HepG2 (cell line): ENCODE results near the gene C2orf81. TPM values are rescaled to one million over a fixed set of nuclear protein-coding genes. Genes with fewer than 3 reads are reported as not detected.

Source experiments
- CEBPG ChIP-seq: IDR thresholded peaks from 2 replicates; pipeline ENCODE4 v1.6.1; 2016
- CREM ChIP-seq, 2 experiments: sonication (generic) in 1 of 2; formaldehyde crosslinking in 1 of 2; IDR thresholded peaks; 2 replicates each; pipeline versions ENCODE4 v1.4.0 to v1.6.1; 2016 to 2020; ENCODE audit warnings: antibody characterized with exemption in 1 of 2, mild to moderate bottlenecking in 1 of 2, missing genetic modification reagents in 1 of 2
- ELK4 ChIP-seq: sonication (generic); formaldehyde crosslinking; IDR thresholded peaks from 2 replicates; pipeline ENCODE4 v1.9.0; 2021; ENCODE audit warnings: missing genetic modification reagents, borderline replicate concordance
- GPBP1L1 ChIP-seq: sonication (generic); formaldehyde crosslinking; IDR thresholded peaks from 2 replicates; pipeline ENCODE4 v1.5.0; 2020; ENCODE audit warnings: mild to moderate bottlenecking, missing genetic modification reagents
- HES4 ChIP-seq: sonication (generic); formaldehyde crosslinking; IDR thresholded peaks from 2 replicates; pipeline ENCODE4 v1.9.0; 2021; ENCODE audit warnings: mild to moderate bottlenecking, missing genetic modification reagents, borderline replicate concordance
- MXI1 ChIP-seq: IDR thresholded peaks from 3 replicates; pipeline ENCODE4 v1.6.1; 2012; ENCODE audit warnings: low read depth, low read length, inconsistent platforms, borderline replicate concordance
- ONECUT2 ChIP-seq: sonication (generic); formaldehyde crosslinking; IDR thresholded peaks from 2 replicates; pipeline ENCODE4 v1.4.0; 2020; ENCODE audit warnings: missing genetic modification reagents
- PCBP1 ChIP-seq: fragments of 200-400 bp; formaldehyde crosslinking; IDR thresholded peaks from 2 replicates; pipeline ENCODE4 v1.6.1; 2017; ENCODE audit warnings: mild to moderate bottlenecking, low read depth, low read length, borderline replicate concordance
- RAD51 ChIP-seq: fragments of 450-650 bp; IDR thresholded peaks from 2 replicates; pipeline ENCODE4 v1.6.1; 2016; ENCODE audit warnings: borderline replicate concordance
- REL ChIP-seq: sonication (generic); formaldehyde crosslinking; conservative IDR thresholded peaks from 2 replicates; pipeline ENCODE4 v1.8.0; 2022; ENCODE audit warnings: mild to moderate bottlenecking, missing genetic modification reagents, moderate library complexity
- RELA ChIP-seq: sonication (generic); formaldehyde crosslinking; IDR thresholded peaks from 2 replicates; pipeline ENCODE4 v1.4.0; 2020; ENCODE audit warnings: missing genetic modification reagents
- ZNF510 ChIP-seq: sonication (generic); formaldehyde crosslinking; IDR thresholded peaks from 2 replicates; pipeline ENCODE4 v1.4.0; 2020; ENCODE audit warnings: low read depth, mild to moderate bottlenecking, missing genetic modification reagents
- ZNF761 ChIP-seq: sonication (generic); formaldehyde crosslinking; conservative IDR thresholded peaks from 2 replicates; pipeline ENCODE4 v1.4.0; 2020; ENCODE audit warnings: mild to moderate bottlenecking, missing genetic modification reagents
- ZNF780A ChIP-seq: sonication (generic); formaldehyde crosslinking; IDR thresholded peaks from 2 replicates; pipeline ENCODE4 v1.8.0; 2022; ENCODE audit warnings: mild to moderate bottlenecking, missing genetic modification reagents, moderate library complexity
- ZSCAN25 ChIP-seq: sonication (generic); formaldehyde crosslinking; IDR thresholded peaks from 2 replicates; pipeline ENCODE4 v1.8.0; 2022; ENCODE audit warnings: mild to moderate bottlenecking, missing genetic modification reagents
- polyA plus RNA-seq, 8 experiments: library from polyadenylated mRNA; depleted of rRNA in 3 of 8; stranded (reverse) in 7 of 8; unstranded in 1 of 8; fragments of >200 nt; fragmentation: Illumina TruSeq in 4 of 8; extraction: Trizol in 4 of 8; gene quantifications; 2 replicates each; pipeline versions ENCODE4 v1.2.1 to v1.2.3, GENCODE V29; 2011 to 2016; ENCODE audit warnings: low read depth in 4 of 8, missing spikeins in 1 of 8, mixed read lengths in 1 of 8; ENCODE audit not compliant: insufficient read depth in 1 of 8
- total RNA-seq, 5 experiments: library from RNA; depleted of rRNA; stranded (reverse); fragments of >200 nt; fragmentation: Illumina TruSeq; extraction: Trizol; gene quantifications; 2 replicates each; pipeline ENCODE4 v1.2.3, GENCODE V29; 2016; ENCODE audit warnings: low read depth in 1 of 5
- TF ChIP-seq, protein P1 (sequence below): sonication (generic); formaldehyde crosslinking; IDR thresholded peaks from 2 replicates; pipeline ENCODE4 v1.4.0; 2020; ENCODE audit warnings: missing genetic modification reagents, mild to moderate bottlenecking, borderline replicate concordance
- TF ChIP-seq, protein P2 (sequence below), 2 experiments: IDR thresholded peaks; 2 replicates each; pipeline ENCODE4 v1.6.1; 2011 to 2012; ENCODE audit warnings: low read length in 2 of 2, borderline replicate concordance in 1 of 2, low read depth in 1 of 2, mild to moderate bottlenecking in 1 of 2, moderate library complexity in 1 of 2
- TF ChIP-seq, protein P3 (sequence below): IDR thresholded peaks from 2 replicates; pipeline ENCODE4 v1.6.1; 2016; ENCODE audit warnings: mild to moderate bottlenecking, missing biosample characterization, missing genetic modification reagents

The C2orf81 gene
- total and polyA plus RNA-seq, 2 of the 13 experiments (the other 11 are each of a cell fraction or from before 2014, with no cell fraction given), result 0.15 to 0.17 TPM

- TF ChIP-seq RELA (CRISPR knock-in tag) (0 out of 2 replicates have a peak, but pooled peaks have one; percentile 38), ONECUT2 (CRISPR knock-in tag) (peak; percentile 39; the same call in 1 of the 2 replicates), PCBP1 (peak; percentile 49; the same call in 1 of the 2 replicates), ZNF761 (CRISPR knock-in tag) (0 out of 2 replicates have a peak, but pooled peaks have one; percentile 44), CEBPG (CRISPR knock-in tag) (peak; percentile 58), ZSCAN25 (CRISPR knock-in tag) (peak; percentile 43), ZNF780A (CRISPR knock-in tag) (no peak), MXI1 (peak; percentile 57; the same call in 1 of the 3 replicates), HES4 (CRISPR knock-in tag) (peak; percentile 77; the same call in 1 of the 2 replicates), REL (CRISPR knock-in tag) (peak; percentile 66; the same call in 1 of the 2 replicates), ELK4 (CRISPR knock-in tag) (no peak), RAD51 (no peak), CREM (IDR thresholded peaks at IDR 0.05) (peak; percentile 68), CREM (CRISPR knock-in tag; IDR thresholded peaks at IDR 0.05) (no peak), ZNF510 (no peak; the same call in 1 of the 2 replicates), GPBP1L1 (CRISPR knock-in tag) (no peak)
- TF ChIP-seq, protein P1, sequence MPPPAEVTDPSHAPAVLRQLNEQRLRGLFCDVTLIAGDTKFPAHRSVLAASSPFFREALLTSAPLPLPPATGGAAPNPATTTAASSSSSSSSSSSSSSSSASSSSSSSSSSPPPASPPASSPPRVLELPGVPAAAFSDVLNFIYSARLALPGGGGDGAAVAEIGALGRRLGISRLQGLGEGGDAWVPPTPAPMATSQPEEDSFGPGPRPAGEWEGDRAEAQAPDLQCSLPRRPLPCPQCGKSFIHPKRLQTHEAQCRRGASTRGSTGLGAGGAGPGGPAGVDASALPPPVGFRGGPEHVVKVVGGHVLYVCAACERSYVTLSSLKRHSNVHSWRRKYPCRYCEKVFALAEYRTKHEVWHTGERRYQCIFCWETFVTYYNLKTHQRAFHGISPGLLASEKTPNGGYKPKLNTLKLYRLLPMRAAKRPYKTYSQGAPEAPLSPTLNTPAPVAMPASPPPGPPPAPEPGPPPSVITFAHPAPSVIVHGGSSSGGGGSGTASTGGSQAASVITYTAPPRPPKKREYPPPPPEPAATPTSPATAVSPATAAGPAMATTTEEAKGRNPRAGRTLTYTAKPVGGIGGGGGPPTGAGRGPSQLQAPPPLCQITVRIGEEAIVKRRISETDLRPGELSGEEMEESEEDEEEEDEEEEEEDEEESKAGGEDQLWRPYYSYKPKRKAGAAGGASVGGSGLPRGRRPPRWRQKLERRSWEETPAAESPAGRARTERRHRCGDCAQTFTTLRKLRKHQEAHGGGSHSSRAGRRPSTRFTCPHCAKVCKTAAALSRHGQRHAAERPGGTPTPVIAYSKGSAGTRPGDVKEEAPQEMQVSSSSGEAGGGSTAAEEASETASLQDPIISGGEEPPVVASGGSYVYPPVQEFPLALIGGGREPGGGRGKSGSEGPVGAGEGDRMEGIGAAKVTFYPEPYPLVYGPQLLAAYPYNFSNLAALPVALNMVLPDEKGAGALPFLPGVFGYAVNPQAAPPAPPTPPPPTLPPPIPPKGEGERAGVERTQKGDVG (CRISPR knock-in tag), result no peak
- TF ChIP-seq, protein P2, sequence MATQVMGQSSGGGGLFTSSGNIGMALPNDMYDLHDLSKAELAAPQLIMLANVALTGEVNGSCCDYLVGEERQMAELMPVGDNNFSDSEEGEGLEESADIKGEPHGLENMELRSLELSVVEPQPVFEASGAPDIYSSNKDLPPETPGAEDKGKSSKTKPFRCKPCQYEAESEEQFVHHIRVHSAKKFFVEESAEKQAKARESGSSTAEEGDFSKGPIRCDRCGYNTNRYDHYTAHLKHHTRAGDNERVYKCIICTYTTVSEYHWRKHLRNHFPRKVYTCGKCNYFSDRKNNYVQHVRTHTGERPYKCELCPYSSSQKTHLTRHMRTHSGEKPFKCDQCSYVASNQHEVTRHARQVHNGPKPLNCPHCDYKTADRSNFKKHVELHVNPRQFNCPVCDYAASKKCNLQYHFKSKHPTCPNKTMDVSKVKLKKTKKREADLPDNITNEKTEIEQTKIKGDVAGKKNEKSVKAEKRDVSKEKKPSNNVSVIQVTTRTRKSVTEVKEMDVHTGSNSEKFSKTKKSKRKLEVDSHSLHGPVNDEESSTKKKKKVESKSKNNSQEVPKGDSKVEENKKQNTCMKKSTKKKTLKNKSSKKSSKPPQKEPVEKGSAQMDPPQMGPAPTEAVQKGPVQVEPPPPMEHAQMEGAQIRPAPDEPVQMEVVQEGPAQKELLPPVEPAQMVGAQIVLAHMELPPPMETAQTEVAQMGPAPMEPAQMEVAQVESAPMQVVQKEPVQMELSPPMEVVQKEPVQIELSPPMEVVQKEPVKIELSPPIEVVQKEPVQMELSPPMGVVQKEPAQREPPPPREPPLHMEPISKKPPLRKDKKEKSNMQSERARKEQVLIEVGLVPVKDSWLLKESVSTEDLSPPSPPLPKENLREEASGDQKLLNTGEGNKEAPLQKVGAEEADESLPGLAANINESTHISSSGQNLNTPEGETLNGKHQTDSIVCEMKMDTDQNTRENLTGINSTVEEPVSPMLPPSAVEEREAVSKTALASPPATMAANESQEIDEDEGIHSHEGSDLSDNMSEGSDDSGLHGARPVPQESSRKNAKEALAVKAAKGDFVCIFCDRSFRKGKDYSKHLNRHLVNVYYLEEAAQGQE (IDR thresholded peaks at IDR 0.05; ENCODE audit: borderline replicate concordance in 1 of 2, low read depth in 1 of 2, low read length in 2 of 2), result peak in 1 of 2 experiments; percentile 65; a peak in 1 of 4 replicates
- TF ChIP-seq, protein P3, sequence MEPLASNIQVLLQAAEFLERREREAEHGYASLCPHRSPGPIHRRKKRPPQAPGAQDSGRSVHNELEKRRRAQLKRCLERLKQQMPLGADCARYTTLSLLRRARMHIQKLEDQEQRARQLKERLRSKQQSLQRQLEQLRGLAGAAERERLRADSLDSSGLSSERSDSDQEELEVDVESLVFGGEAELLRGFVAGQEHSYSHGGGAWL, result peak; percentile 80
Observed at GRCh38 chr2:74441690-74442482, 20.5 kb upstream of the C2orf81 start, which contains the start of gene RTKN (continued).
